Measurements from ENCODE around the gene CAMK1G.

Gene CAMK1G

DNA sequence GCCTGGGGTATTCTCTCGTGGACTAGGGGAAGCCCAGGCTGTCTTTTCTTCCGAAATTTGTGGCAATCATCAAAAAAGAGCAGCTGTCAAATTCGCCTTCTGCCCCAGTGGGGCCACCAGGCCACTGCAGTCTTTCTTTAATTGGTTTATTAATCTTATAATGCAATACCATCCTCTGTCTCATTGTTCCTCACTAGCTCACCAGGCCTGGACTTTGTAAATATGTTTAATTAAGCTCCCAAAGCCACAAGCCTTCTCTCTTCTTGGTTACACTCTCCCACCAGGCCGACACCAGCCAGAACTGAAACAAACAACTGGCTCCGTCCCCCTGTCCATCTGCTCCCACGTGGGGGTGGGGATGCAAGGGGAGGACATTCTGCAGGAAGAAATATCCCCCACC, 22.0 kb upstream of the CAMK1G start:
- DNase-seq (ENCODE audit: low read depth) = no peak

DNA sequence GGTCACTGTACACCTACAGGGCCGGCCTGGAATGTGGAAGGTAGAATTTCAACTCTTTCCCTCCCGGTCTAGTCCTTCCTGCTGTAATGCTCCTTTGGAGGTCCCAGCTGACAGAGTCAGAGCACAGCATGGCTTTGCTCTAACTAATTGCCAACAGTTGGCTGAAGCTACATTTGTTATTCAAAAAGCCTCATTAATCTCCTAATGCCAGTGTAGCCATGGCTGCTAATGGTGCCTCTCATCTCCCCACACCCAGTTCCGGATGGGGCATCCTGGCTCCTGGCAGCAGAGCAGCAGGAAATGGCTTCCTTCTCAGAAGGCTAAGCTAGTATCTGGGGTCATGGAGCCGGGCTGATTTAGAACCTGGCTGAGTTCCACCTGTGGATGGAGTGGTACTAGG, 18.7 kb upstream of the CAMK1G start:
- DNase-seq (ENCODE audit: low read depth) = no peak
- no peak overlapping the region for H3K4me3 ChIP-seq (ENCODE audit: low read depth, low read length)

More for the DNA sequence above, 22.0 kb upstream of the CAMK1G start:
- no peak overlapping the region for H3K4me3 ChIP-seq (ENCODE audit: low read depth, low read length)

DNA sequence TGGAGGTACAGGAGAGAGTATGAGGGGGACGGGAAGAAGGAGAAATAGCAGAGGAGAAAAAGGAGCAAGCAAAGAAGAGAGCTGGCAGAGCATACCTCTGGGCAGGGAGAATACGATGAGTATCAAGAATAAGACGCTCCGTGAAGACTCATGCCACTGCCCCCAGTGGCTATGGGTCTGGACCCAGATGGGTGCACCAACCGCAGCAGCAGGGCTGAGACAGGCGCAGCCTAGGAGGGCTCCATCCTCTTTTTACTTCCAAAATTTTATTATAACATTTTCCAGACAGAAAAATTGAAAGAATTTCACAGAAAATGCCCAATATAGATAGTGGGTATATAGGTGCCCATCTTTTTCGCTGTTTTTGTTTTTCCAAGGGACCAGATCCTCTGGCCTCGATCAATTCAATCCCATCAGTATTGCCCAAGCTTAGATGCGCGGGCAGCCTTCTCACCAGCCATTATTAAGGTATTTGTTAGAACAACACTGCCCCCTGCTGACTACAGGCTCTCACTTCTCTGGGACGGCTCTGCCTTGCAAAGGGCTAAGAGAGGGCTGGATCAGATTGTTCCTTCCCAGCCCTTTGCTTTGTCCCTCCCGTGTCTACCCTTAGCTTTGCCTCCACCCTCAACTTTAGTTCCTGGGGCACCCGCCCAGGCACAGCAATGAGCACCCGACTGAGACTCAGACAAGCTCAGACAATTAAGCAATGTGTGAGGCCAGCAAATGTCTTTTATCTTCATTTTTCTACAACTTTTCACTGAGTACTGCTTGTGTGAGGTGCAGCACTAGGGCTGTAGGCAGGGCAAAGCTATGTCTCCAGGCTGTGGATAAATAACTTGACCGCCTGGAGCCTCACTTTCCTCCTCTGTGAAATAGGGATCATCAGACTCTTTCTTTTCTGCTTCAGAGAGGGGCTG, 17.5 kb upstream of the CAMK1G start:
- DNase-seq (ENCODE audit: low read depth) = peak; percentile 38
- no peak overlapping the region for H3K4me3 ChIP-seq (ENCODE audit: low read depth, low read length)

DNA sequence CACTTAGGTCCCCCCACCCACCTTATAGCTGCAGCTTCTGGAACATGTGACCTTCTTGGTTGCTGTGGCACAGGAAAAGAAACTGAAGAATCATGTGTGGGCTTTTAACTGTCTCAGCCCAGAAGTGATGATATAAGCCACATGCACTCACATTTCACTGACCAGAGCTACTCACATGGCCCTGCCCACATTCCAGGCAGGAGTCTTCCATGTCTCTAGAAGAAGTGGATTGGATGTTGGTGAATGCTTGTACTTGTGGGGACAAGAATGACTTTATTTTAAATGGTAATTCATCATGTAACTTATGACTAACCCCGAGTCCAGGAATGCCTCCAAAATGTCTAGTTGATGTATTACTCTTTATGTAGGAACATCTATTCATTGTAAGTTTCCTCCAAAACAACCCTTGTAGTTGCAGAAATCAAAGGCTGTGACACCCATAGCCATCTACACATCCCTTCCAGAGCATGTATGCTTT, 15.8 kb upstream of the CAMK1G start:
- no peak overlapping the region for H3K4me3 ChIP-seq (ENCODE audit: low read depth, low read length)
- DNase-seq (ENCODE audit: low read depth) = peak; percentile 39

DNA sequence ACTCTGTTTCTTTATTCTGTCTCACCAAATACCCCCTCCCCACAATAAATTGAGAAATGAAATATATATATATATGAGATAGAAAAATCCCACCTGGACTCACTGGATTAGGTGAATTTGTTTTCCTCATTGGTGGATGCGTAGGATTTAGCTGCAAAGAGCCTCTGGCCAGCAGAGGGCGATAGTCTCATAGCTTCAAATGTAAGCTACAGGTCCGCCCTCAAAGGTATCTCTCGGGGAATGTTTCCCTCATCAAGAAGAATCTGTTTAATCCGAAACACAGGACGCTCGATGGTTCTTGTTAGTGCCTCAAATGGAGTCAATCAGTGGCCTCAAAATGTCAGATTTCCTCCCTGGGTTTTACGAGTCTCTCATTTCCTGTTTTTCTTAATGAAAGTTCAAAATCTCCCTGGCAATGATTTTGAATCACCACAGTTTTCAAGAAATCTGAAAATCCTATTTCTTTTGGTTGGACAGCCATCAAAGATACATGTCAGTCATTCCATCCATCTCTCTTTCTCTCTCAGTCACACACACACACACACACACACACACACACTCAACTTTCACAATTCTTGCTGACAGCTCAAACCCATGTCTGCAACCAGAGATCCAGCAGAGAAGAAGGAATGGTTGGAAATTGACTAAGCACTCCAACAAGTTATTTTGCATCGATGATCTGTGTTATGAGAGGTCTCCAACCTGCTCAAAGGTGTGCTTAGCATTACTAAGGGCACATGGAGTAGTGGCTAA, 13.9 kb upstream of the CAMK1G start:
- H3K4me3 ChIP-seq (ENCODE audit: low read depth, low read length) = no peak overlapping the region
- peak; percentile 35 for DNase-seq (ENCODE audit: low read depth)

GRCh38 chr1:209570743-209571142, 12.8 kb upstream of the CAMK1G start:
- DNase-seq (ENCODE audit: low read depth) = no peak
- no peak overlapping the region for H3K4me3 ChIP-seq (ENCODE audit: low read depth, low read length)

- no peak overlapping the region for H3K4me3 ChIP-seq (ENCODE audit: low read depth, low read length)
- DNase-seq (ENCODE audit: low read depth) = no peak
Observed at GRCh38 chr1:209576392-209577197, 6.9 kb upstream of the CAMK1G start.

GRCh38 chr1:209577346-209577745, 6.2 kb upstream of the CAMK1G start:
- no peak overlapping the region for H3K4me3 ChIP-seq (ENCODE audit: low read depth, low read length)
- no peak for DNase-seq (ENCODE audit: low read depth)

GRCh38 chr1:209580577-209580976, 2.9 kb upstream of the CAMK1G start:
- no peak for DNase-seq (ENCODE audit: low read depth)
- no peak overlapping the region for H3K4me3 ChIP-seq (ENCODE audit: low read depth, low read length)

DNA sequence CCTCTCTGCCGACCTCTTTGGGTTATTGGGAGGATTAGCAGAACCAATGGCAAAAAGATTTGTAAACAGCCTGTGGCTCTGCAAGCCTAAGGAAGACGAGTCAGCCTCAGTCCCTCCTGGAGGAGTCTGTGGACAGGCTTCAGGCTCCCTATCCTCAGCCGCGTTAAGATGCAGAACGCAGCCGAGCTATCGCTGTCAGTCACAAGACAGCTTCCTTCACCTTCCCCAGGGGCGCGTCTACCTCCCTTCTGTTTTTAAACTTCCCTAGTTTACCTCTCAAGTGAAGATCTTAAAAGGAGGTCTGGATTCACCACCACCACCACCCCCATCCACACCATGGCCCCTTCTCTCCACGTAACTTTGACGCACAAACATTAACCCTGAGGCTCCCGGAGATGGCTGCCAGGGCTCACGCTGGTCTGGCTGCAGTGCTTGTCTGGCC, 738 bp downstream of the CAMK1G start:
- H3K4me3 ChIP-seq (ENCODE audit: low read depth, low read length) = no peak overlapping the region
- DNase-seq (ENCODE audit: low read depth) = no peak

DNA sequence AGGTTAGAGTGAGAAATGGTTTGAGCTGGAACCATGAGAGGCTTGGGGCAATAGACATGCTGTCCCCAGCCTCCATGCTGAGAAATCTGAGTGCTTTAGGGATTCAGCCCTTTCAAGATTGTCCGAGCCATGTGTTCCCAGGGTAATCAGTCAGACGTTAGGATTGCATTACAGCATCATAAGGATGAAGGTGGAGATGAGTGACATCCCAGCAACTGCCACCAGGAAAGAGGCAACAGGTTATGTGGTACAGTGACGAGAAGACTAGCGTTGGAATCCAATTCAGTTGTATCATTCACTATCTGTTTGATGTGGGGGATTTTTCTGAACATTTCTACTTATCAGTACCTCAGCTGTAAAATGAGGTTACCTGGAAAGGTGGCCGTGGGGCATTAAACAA, 1.7 kb downstream of the CAMK1G start:
- no peak for DNase-seq (ENCODE audit: low read depth)
- no peak overlapping the region for H3K4me3 ChIP-seq (ENCODE audit: low read depth, low read length)

GRCh38 chr1:209585672-209586071, 2.2 kb downstream of the CAMK1G start:
- no peak overlapping the region for H3K4me3 ChIP-seq (ENCODE audit: low read depth, low read length)
- DNase-seq (ENCODE audit: low read depth) = no peak

DNA sequence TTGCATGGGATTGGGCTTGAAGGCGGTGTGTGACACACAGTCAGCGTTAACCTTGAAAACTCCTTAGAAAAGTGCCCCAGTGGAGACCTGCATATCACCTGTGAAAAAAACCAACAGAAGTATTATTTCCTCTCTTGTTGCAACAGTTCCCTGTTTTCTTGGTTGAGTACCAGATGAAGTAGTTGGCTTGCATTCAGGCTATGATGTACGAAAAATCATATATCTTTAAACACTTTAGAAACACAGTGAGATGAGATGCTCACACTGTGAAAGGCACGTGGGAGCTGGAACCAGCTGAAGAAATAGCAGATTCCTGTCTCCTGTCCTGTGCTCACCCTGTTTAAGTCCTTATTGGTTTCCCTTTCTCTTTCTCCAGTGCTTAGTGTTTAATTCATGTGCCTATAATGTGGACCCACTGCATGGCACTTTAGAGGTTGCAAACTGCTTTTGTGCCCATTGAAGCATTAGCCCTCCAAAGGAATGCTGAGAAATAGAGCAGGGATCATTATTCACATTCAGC, 2.8 kb downstream of the CAMK1G start:
- DNase-seq (ENCODE audit: low read depth) = no peak
- H3K4me3 ChIP-seq (ENCODE audit: low read depth, low read length) = no peak overlapping the region

DNA sequence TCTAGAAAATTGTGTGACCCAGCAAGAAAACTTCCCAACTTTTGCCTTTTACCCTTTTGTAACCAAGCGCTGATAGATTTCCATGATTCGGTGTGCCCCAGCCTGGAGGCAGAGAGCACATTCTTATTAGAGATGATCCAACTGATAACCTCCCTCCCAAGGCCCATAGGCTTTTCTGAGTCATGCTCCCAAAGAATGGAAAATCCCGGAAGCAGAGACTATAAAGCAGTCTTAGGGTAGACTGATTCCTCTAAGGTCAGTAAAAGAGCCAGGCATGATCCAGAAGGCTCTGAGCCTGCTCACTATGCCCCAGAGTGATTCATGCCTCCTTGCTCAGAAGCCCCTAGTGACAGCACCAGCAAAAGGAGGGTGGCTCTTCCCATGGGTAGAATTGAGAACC, 4.3 kb downstream of the CAMK1G start:
- DNase-seq (ENCODE audit: low read depth) = no peak
- H3K4me3 ChIP-seq (ENCODE audit: low read depth, low read length) = no peak overlapping the region

GRCh38 chr1:209589440-209589839, 5.9 kb downstream of the CAMK1G start:
- DNase-seq (ENCODE audit: low read depth) = no peak
- H3K4me3 ChIP-seq (ENCODE audit: low read depth, low read length) = no peak overlapping the region

GRCh38 chr1:209589863-209590262, 6.3 kb downstream of the CAMK1G start:
- no peak for DNase-seq (ENCODE audit: low read depth)
- H3K4me3 ChIP-seq (ENCODE audit: low read depth, low read length) = no peak overlapping the region

DNA sequence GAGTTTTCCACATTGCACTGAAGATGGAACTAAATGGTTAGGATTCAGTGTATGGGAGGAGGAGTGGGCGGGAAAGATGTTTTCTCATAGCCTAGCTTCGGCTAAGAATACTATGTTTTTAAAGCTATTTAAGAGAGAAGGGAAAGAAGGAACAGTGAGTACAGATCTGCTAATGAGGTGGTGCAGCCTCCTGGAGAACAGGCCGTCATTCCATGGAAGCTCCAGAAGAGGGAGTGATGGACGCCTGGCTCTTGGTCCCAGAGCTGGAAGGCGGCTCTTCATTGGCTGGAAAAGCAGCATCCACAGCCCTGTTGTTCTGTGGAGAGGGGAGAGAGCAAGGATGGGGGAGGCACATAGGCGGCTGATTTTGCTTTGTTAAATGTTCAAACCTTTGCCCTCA, 6.9 kb downstream of the CAMK1G start:
- no peak for DNase-seq (ENCODE audit: low read depth)

GRCh38 chr1:209593747-209594146, 10.2 kb downstream of the CAMK1G start:
- no peak overlapping the region for H3K4me3 ChIP-seq (ENCODE audit: low read depth, low read length)
- DNase-seq (ENCODE audit: low read depth) = no peak

More for the DNA sequence above, 6.9 kb downstream of the CAMK1G start:
- no peak overlapping the region for H3K4me3 ChIP-seq (ENCODE audit: low read depth, low read length)

GRCh38 chr1:209594440-209594839, 10.9 kb downstream of the CAMK1G start:
- no peak overlapping the region for H3K4me3 ChIP-seq (ENCODE audit: low read depth, low read length)

More at GRCh38 chr1:209594440-209594839, 10.9 kb downstream of the CAMK1G start:
- DNase-seq (ENCODE audit: low read depth) = no peak
